ENCODE measurements around the gene P2RX1.

DNA sequence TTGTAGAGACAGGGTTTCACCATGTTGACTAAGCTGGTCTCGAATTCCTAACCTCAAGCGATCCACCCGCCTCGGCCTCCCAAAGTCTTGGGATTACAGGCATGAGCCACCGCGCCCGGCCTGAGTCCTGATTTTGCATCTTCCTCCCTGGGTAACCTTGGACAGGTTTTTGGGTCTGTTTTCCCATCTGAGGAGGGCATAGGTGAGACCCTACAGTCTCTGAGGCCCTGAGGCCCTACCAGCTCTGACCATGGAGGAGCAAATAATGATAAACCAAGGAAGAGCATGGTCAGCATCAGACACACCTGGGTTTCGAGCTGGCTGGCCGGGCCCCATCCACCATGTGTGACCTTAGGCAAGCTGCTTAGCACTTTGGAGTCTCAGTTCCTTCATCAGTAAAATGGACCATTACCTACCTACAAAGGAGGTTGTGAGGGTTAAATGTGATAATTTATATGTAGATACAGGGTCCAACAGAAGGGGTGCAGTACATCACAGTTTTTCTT is 69.0 kb downstream of the P2RX1 start:
- TF ChIP-seq, protein P1, sequence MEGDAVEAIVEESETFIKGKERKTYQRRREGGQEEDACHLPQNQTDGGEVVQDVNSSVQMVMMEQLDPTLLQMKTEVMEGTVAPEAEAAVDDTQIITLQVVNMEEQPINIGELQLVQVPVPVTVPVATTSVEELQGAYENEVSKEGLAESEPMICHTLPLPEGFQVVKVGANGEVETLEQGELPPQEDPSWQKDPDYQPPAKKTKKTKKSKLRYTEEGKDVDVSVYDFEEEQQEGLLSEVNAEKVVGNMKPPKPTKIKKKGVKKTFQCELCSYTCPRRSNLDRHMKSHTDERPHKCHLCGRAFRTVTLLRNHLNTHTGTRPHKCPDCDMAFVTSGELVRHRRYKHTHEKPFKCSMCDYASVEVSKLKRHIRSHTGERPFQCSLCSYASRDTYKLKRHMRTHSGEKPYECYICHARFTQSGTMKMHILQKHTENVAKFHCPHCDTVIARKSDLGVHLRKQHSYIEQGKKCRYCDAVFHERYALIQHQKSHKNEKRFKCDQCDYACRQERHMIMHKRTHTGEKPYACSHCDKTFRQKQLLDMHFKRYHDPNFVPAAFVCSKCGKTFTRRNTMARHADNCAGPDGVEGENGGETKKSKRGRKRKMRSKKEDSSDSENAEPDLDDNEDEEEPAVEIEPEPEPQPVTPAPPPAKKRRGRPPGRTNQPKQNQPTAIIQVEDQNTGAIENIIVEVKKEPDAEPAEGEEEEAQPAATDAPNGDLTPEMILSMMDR (IDR thresholded peaks at IDR 0.05): no peak
- no peak for TF ChIP-seq POLR2A (IDR thresholded peaks at IDR 0.05)

Data from uterus (tissue), 2 donors.